Measurements from ENCODE around the gene SNTG2. TPM values are rescaled to one million over a fixed set of nuclear protein-coding genes. Genes with fewer than 3 reads are reported as not detected.

Gene SNTG2
- total RNA-seq, 1 experiment from 2014 or later, result not detected

GRCh38 chr2:1268034-1268433 lies 317.4 kb downstream of the SNTG2 start:
- H3K36me3 ChIP-seq, result no peaks in the 10 kb centered on the region
- no peak overlapping the region for H3K27ac ChIP-seq
- no peaks in the 10 kb centered on the region for H3K9me3 ChIP-seq (replicated peaks)
- no peaks in the 10 kb centered on the region for H3K4me1 ChIP-seq
- no peak for DNase-seq
- H3K27me3 ChIP-seq, result no peaks in the 10 kb centered on the region
- no peak overlapping the region for H3K4me3 ChIP-seq

DNA sequence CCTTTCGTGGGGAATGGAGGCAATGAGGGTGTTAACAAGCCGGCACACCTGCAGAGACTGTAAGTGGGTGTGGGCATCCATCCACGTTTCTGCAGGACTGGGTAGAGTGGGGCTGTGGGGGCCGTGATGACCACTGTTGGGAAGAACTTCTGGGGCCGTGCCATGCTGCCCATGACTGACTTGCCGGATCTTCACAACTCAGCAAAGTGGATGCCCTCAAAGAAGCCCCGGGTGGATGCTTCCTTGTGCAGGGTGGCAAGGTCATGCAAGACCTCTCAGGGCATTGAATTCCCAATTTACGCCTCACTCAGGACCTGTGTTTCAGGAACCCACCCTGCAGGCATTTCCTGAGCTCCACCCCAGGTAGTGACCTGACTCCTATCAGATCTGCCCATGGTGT lies 319.2 kb downstream of the SNTG2 start:
- Histone ChIP-seq H3K4me3 (no peak overlapping the region), H3K36me3 (no peaks in the 10 kb centered on the region), H3K9me3 (replicated peaks) (no peaks in the 10 kb centered on the region), H3K4me1 (no peaks in the 10 kb centered on the region), H3K27ac (no peak overlapping the region), H3K27me3 (no peaks in the 10 kb centered on the region; the same call in 1 of the 2 replicates)
- no peak for DNase-seq

DNA sequence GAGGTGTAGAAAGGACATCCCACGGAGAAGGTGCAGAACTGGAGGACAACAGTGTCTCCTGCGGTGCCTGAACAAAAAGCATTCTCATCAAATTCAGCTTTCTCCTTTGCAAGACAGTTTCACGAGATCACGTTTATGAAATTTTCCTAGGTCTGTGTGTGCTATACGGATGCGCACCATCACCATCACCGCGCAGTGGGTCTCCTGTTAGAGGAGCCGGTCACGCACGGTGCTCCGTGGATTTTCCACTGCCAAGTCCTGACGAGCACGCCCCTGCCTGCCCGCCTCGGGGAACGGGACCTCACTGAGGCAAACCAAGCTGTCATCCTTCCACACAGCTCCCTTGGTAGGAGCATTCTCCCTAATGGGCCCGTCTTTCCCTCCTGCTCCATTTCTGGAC lies 322.2 kb downstream of the SNTG2 start:
- Histone ChIP-seq H3K9me3 (replicated peaks) (no peaks in the 10 kb centered on the region), H3K27ac (no peak overlapping the region), H3K36me3 (no peaks in the 10 kb centered on the region), H3K4me3 (no peak overlapping the region), H3K4me1 (no peaks in the 10 kb centered on the region), H3K27me3 (no peaks in the 10 kb centered on the region; the same call in 1 of the 2 replicates)
- DNase-seq, result no peak

- Histone ChIP-seq H3K27ac (no peak overlapping the region), H3K4me1 (no peaks in the 10 kb centered on the region), H3K27me3 (no peaks in the 10 kb centered on the region; the same call in 1 of the 2 replicates), H3K9me3 (replicated peaks) (no peaks in the 10 kb centered on the region), H3K36me3 (no peaks in the 10 kb centered on the region), H3K4me3 (no peak overlapping the region)
- no peak for DNase-seq
Measured at GRCh38 chr2:1277634-1278033, 327.0 kb downstream of the SNTG2 start.

GRCh38 chr2:1278125-1278524 lies 327.5 kb downstream of the SNTG2 start:
- H3K9me3 ChIP-seq (replicated peaks), result no peaks in the 10 kb centered on the region
- no peaks in the 10 kb centered on the region; the same call in 1 of the 2 replicates for H3K27me3 ChIP-seq
- H3K4me3 ChIP-seq, result no peak overlapping the region
- no peaks in the 10 kb centered on the region for H3K4me1 ChIP-seq
- H3K36me3 ChIP-seq, result no peaks in the 10 kb centered on the region
- DNase-seq, result no peak
- H3K27ac ChIP-seq, result no peak overlapping the region

DNA sequence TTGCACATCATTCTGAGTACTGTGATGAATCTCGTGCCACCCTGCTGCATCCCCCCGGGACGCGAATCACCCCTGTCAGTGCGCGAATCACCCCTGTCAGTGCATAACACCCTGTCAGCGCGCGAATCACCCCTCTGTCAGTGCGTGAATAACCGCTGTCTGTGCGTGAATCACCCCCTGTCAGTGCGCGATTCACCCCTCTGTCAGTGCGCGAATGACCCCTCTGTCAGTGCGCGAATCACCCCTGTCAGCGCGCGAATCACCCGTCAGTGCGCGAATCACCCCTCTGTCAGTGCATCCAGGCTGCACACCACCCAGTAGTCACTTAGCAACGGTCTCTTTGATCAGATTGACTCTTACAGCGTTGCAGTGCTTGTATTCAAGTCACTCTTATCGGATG lies 328.2 kb downstream of the SNTG2 start:
- no peak for DNase-seq
- Histone ChIP-seq H3K27me3 (no peaks in the 10 kb centered on the region; the same call in 1 of the 2 replicates), H3K27ac (no peak overlapping the region), H3K4me1 (no peaks in the 10 kb centered on the region), H3K4me3 (no peak overlapping the region), H3K9me3 (replicated peaks) (no peaks in the 10 kb centered on the region), H3K36me3 (no peaks in the 10 kb centered on the region)

DNA sequence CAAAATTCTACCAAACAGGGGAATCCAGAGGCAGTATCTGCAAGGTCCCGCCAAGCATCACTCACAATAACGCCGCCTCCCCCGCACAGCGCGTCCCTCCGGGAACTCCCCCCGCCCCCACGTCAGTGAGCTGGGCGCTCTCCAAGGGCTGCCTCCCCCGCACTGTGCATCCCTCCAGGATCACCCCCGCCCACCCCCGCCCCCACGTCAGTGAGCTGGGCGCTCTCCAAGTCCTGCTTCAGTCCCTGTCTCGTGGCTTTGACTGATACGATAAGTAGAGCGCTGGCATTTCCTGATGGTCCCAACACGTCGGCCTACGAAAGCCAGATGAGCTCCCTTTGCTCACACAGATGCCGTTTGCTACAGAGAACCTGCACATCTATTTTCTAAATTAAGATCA lies 331.9 kb downstream of the SNTG2 start:
- no peaks in the 10 kb centered on the region for H3K36me3 ChIP-seq
- H3K27me3 ChIP-seq, result no peaks in the 10 kb centered on the region
- H3K27ac ChIP-seq, result no peak overlapping the region
- no peaks in the 10 kb centered on the region for H3K9me3 ChIP-seq (replicated peaks)
- DNase-seq, result no peak
- no peak overlapping the region for H3K4me3 ChIP-seq
- H3K4me1 ChIP-seq, result no peaks in the 10 kb centered on the region

GRCh38 chr2:1283020-1283801 lies 332.6 kb downstream of the SNTG2 start:
- Histone ChIP-seq H3K36me3 (no peaks in the 10 kb centered on the region), H3K27me3 (no peaks in the 10 kb centered on the region), H3K27ac (no peak overlapping the region), H3K4me1 (no peaks in the 10 kb centered on the region), H3K9me3 (replicated peaks) (no peaks in the 10 kb centered on the region), H3K4me3 (no peak overlapping the region)
- DNase-seq, result no peak

GRCh38 chr2:1283871-1284270 lies 333.2 kb downstream of the SNTG2 start:
- H3K27me3 ChIP-seq, result no peaks in the 10 kb centered on the region
- H3K27ac ChIP-seq, result no peak overlapping the region
- no peak overlapping the region for H3K4me3 ChIP-seq
- H3K36me3 ChIP-seq, result no peaks in the 10 kb centered on the region
- DNase-seq, result no peak
- H3K9me3 ChIP-seq (replicated peaks), result no peaks in the 10 kb centered on the region
- no peaks in the 10 kb centered on the region for H3K4me1 ChIP-seq

GRCh38 chr2:1286929-1287328 lies 336.3 kb downstream of the SNTG2 start:
- DNase-seq, result no peak
- no peak overlapping the region for H3K4me3 ChIP-seq
- H3K9me3 ChIP-seq (replicated peaks), result no peaks in the 10 kb centered on the region
- H3K27me3 ChIP-seq, result no peaks in the 10 kb centered on the region
- H3K27ac ChIP-seq, result no peak overlapping the region
- H3K36me3 ChIP-seq, result no peaks in the 10 kb centered on the region
- no peaks in the 10 kb centered on the region for H3K4me1 ChIP-seq

DNA sequence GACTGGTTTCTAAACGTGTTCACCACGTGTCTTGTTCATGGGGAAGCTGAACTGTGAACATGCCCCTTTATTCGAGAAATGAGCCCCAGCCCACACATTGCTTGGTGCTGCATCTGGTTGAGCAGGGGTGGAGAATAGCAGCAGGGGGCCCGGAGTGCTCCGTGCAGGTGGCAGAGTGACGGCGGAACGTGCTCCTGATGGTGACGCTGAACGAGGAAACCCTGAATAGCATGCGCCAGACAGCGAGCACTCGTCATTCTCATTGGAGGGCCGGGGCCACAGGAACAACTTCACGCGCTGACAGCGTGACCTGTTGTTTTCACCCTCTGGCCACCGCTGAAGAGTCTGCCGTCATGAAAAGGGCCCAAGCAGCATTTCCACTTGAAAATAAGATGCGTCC lies 336.8 kb downstream of the SNTG2 start:
- DNase-seq, result no peak
- no peak overlapping the region for H3K4me3 ChIP-seq
- H3K27ac ChIP-seq, result no peak overlapping the region
- H3K27me3 ChIP-seq, result no peaks in the 10 kb centered on the region
- no peaks in the 10 kb centered on the region for H3K36me3 ChIP-seq
- no peaks in the 10 kb centered on the region for H3K9me3 ChIP-seq (replicated peaks)
- no peaks in the 10 kb centered on the region for H3K4me1 ChIP-seq

- Histone ChIP-seq H3K9me3 (replicated peaks) (no peaks in the 10 kb centered on the region), H3K4me1 (no peaks in the 10 kb centered on the region), H3K27ac (no peak overlapping the region), H3K27me3 (no peaks in the 10 kb centered on the region), H3K36me3 (no peaks in the 10 kb centered on the region), H3K4me3 (no peak overlapping the region)
- DNase-seq, result no peak
Measured at GRCh38 chr2:1294900-1295299, 344.3 kb downstream of the SNTG2 start.

- Histone ChIP-seq H3K9me3 (replicated peaks) (no peaks in the 10 kb centered on the region), H3K27me3 (no peaks in the 10 kb centered on the region), H3K4me1 (no peaks in the 10 kb centered on the region), H3K36me3 (no peaks in the 10 kb centered on the region), H3K4me3 (no peak overlapping the region), H3K27ac (no peak overlapping the region)
- no peak for DNase-seq
Measured at GRCh38 chr2:1295740-1296139, 345.1 kb downstream of the SNTG2 start.

DNA sequence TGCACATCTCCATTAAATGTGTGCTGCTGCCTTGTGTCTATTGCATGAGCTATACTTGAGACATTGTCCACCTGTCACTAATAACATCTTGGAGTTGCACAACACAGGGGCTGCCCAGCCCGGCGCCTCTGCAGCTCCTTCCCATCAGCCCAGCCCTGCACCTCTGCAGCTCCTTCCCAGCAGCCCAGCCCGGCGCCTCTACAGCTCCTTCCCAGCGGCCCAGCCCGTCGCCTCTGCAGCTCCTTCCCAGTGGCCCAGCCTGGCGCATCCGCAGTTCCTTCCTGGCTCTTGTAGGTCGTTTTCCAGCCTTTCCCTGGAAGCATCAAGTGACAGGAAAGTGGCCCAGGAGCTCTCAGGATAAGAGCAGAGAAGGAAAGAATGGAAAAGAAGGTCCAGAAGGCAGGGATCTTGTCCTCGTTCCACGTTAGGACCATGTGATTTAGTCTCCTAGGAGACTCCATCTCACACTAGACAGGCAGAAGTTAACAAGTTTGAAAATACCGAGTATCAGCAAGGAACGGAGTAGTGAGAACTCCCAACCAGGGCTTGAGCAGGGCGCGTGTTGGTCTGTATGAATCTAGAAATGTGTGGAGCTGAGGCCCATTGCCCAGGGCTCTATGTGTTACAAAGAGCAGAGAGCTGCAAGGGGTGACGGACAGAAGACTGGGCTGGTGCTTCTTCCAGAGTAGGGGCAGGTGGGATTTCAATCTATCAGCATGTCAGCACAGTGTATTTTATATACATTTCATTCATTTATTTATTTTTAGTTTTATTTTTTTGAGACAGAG lies 346.9 kb downstream of the SNTG2 start:
- no peak overlapping the region for H3K27ac ChIP-seq
- DNase-seq, result no peak

DNA sequence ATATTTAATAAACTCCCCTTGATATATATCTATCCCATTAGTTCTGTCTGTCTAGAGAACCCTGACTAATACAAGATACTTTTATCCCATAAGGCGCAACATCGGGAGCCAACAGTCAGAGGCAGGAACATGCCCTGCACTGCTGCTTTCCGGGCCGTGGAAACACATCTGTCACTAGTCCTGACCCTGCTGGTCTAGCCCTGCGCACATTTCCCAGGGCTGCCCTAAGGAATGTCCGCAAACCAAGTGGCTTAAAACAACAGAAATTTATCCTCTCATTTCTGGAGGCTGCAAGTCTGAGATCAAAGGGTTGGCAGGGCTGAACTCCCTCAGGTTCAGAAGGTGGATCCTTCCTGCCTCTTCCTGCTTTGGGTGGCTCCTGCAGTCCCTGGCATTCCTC lies 348.4 kb downstream of the SNTG2 start:
- no peak for DNase-seq
- H3K4me3 ChIP-seq, result no peak overlapping the region
- H3K27ac ChIP-seq, result no peak overlapping the region

More for the DNA sequence above, 346.9 kb downstream of the SNTG2 start:
- no peaks in the 10 kb centered on the region for H3K27me3 ChIP-seq
- H3K36me3 ChIP-seq, result no peaks in the 10 kb centered on the region
- H3K4me1 ChIP-seq, result no peaks in the 10 kb centered on the region
- no peaks in the 10 kb centered on the region for H3K9me3 ChIP-seq (replicated peaks)
- no peak overlapping the region for H3K4me3 ChIP-seq

More for the DNA sequence above, 348.4 kb downstream of the SNTG2 start:
- Histone ChIP-seq H3K36me3 (no peaks in the 10 kb centered on the region), H3K27me3 (no peaks in the 10 kb centered on the region), H3K4me1 (no peaks in the 10 kb centered on the region), H3K9me3 (replicated peaks) (no peaks in the 10 kb centered on the region)
